DOHH2 (cell line): ENCODE results near the gene PCP2.

Source experiments
- EZH2phosphoT487 ChIP-seq: fragments of 200-600 bp; sonication (generic); IDR thresholded peaks from 2 replicates; pipeline ENCODE4 v1.6.1; 2017; ENCODE audit warnings: borderline replicate concordance, mild to moderate bottlenecking, antibody characterized with exemption, low read length, moderate library complexity, mixed read lengths
- TF ChIP-seq, protein P1 (sequence below): fragments of 200-600 bp; sonication (generic); IDR thresholded peaks from one replicate; pipeline ENCODE4 v1.5.1; 2014; ENCODE audit warnings: antibody characterized with exemption, mild to moderate bottlenecking, low read depth, low read length; ENCODE audit not compliant: poor library complexity, severe bottlenecking

DNA sequence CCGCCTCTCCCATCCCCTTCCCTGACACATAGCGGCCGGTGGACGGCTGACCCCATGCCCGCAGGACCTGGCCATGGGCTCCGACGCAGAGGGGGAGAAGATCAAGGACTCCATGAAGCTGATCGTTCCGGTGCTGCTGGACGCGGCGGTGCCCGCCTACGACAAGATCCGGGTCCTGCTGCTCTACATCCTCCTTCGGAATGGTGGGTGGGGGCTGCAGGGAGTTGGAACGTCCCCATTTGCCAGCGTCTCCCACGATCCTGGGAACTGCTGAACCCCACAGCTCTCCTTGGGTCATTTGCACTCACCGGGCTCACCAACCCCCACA lies 11.0 kb upstream of the PCP2 start:
- TF ChIP-seq, protein P1, sequence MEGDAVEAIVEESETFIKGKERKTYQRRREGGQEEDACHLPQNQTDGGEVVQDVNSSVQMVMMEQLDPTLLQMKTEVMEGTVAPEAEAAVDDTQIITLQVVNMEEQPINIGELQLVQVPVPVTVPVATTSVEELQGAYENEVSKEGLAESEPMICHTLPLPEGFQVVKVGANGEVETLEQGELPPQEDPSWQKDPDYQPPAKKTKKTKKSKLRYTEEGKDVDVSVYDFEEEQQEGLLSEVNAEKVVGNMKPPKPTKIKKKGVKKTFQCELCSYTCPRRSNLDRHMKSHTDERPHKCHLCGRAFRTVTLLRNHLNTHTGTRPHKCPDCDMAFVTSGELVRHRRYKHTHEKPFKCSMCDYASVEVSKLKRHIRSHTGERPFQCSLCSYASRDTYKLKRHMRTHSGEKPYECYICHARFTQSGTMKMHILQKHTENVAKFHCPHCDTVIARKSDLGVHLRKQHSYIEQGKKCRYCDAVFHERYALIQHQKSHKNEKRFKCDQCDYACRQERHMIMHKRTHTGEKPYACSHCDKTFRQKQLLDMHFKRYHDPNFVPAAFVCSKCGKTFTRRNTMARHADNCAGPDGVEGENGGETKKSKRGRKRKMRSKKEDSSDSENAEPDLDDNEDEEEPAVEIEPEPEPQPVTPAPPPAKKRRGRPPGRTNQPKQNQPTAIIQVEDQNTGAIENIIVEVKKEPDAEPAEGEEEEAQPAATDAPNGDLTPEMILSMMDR, result no peak
- TF ChIP-seq EZH2phosphoT487, result no peak
